Gastrocnemius medialis (tissue), 4 donors: ENCODE data around the gene ZSCAN12.

ENCODE experiments used
- POLR2A ChIP-seq, 2 donors: fragments of 450-650 bp; IDR thresholded peaks; one replicate each; pipeline ENCODE4 v1.6.1; 2017; ENCODE audit warnings: antibody characterized with exemption in 2 of 2, mild to moderate bottlenecking in 2 of 2, moderate library complexity in 2 of 2
- TF ChIP-seq, protein P1 (sequence below), 5 experiments: fragments of 450-650 bp in 3 of 5; fragments of 200-600 bp in 2 of 5; sonication (generic) in 2 of 5; IDR thresholded peaks in 4 of 5; conservative IDR thresholded peaks in 1 of 5; 1 replicate in 4 of 5; 2 replicates in 1 of 5; pipeline ENCODE4 v1.5.1; 2016 to 2019; ENCODE audit warnings: antibody characterized with exemption in 5 of 5, mild to moderate bottlenecking in 3 of 5, moderate library complexity in 3 of 5

GRCh38 chr6:28429781-28430180, 30.2 kb upstream of the ZSCAN12 start:
- TF ChIP-seq, protein P1, sequence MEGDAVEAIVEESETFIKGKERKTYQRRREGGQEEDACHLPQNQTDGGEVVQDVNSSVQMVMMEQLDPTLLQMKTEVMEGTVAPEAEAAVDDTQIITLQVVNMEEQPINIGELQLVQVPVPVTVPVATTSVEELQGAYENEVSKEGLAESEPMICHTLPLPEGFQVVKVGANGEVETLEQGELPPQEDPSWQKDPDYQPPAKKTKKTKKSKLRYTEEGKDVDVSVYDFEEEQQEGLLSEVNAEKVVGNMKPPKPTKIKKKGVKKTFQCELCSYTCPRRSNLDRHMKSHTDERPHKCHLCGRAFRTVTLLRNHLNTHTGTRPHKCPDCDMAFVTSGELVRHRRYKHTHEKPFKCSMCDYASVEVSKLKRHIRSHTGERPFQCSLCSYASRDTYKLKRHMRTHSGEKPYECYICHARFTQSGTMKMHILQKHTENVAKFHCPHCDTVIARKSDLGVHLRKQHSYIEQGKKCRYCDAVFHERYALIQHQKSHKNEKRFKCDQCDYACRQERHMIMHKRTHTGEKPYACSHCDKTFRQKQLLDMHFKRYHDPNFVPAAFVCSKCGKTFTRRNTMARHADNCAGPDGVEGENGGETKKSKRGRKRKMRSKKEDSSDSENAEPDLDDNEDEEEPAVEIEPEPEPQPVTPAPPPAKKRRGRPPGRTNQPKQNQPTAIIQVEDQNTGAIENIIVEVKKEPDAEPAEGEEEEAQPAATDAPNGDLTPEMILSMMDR (IDR thresholded peaks at IDR 0.05 in 4 of 5, conservative IDR thresholded peaks at IDR 0.05 in 1 of 5) = no peak
- no peak for TF ChIP-seq POLR2A (IDR thresholded peaks at IDR 0.05)
